GM08714 (cell line): ENCODE measurements around the gene KRT26.

Experiments
- H3K4me3 ChIP-seq: fragments of 200-500 bp; sonication (Bioruptor generic); 2 replicates; pipeline ENCODE4 v1.5.1; 2014; ENCODE audit warnings: mild to moderate bottlenecking, low read length, inconsistent platforms
- ZNF274 ChIP-seq: IDR thresholded peaks from 2 replicates; pipeline ENCODE4 v1.6.1; 2012; ENCODE audit warnings: mild to moderate bottlenecking, low read depth, low read length

The KRT26 gene

DNA sequence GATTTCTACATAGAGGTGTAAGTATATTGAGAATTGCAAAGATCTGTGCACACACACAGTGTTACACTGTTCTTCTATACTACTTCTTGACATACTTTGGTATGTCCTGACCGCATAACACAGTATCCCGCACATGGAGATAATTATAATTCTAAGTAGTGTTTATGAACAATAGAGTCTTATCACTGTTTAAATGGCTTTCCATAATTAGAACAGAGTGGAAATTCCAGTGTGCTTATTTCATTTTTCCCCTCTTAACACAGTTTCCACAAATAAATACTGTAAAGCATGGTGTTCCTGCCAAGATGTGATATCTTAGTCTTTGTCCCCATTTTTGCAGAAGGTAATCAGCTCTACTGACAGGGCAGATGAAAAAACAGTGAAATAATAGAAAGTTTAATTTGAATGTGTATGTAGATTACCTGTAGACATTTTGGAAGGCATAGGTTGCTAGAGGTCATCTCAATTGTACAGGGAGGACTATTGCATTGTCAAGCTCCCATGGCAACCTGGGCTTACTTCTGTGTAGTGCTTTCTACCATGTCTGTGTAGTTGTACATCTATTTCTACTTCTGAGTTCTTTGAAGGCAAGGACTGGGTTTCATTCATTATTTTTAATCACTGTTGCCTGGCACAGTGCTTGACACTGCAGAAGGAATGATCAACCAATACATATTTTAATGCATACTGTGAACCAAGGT, 37.9 kb upstream of the KRT26 start:
- TF ChIP-seq ZNF274, result no peak
- H3K4me3 ChIP-seq, result no peak overlapping the region

DNA sequence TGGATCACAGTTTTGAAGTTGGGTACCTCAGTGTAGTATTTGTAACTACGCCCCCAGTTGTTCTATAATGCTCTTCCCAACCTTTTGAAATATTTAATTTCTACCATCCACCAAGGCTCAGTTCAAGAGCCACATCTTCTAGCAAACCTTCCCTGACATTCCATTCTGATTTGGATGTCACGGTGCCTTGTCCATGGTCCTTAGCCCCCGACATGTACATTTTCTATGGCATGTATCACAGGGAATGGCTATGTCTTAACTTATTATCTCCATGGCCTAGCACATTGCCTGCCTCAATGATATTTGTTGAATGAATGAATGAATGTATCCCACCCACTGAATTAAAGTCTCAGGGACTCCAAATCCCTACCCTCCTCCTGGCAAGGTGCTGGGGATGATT, 34.1 kb upstream of the KRT26 start:
- no peak for TF ChIP-seq ZNF274
- H3K4me3 ChIP-seq, result no peak overlapping the region

DNA sequence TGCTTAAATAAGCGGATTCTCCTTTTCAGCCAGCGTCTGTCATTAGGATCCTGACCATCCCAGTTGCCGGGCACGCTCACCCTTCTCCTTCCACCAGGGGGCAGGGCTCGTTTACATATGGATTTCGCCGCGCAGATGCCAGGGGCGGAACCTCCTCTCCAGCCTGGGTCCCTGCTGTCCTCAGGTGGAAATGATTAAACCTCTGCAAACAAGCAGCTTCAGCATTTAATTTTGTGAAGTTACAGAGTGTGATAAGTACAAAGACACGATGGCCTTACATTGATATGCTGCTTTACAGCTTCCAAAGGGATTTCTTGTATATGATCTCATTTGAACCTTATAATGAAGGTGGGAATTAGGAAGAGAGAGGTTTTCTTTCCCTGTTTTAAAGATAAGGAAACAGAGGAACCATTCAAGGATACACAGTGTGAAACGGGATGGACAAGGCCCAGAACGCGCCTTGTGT, 31.6 kb upstream of the KRT26 start:
- no peak overlapping the region for H3K4me3 ChIP-seq

DNA sequence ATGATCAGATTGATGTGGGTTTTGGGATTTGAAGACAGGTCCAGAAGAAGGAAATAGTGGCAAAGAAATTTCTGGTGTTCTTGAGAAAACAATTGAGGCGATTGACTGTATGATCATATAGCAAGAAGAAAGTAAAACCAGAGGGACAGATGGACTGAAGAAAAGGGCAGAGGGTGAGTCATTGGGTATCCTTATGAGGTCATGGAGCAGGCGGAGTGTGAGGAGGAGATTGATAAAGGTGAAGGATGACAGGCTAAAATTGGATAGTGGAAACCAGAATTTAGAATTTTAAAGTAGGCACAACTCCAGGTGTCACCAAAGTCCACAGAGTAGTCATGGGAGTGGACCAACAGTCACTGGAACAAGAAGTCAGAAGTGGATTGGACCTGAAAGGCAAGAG, 29.2 kb upstream of the KRT26 start:
- no peak overlapping the region for H3K4me3 ChIP-seq
- TF ChIP-seq ZNF274, result no peak

More for the DNA sequence above, 31.6 kb upstream of the KRT26 start:
- no peak for TF ChIP-seq ZNF274

DNA sequence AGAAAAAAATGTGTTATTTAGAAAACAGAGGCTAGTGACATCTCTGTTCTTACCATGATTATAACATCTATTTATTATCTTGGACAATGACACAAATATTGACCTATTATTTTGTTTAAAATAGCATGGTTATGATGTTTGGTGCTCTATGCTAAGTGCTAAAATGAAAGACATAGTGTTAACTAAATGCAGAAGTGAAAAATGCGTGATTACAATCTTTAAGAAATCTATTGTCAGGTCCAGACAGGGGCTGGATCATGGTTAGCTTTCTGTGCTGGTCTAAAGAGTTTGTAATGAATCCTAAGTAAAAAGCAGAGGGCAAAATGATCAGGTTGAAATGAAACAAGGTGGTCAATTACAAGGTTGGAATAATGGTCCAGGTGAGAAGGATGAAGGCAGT, 28.4 kb upstream of the KRT26 start:
- no peak for TF ChIP-seq ZNF274
- no peak overlapping the region for H3K4me3 ChIP-seq

DNA sequence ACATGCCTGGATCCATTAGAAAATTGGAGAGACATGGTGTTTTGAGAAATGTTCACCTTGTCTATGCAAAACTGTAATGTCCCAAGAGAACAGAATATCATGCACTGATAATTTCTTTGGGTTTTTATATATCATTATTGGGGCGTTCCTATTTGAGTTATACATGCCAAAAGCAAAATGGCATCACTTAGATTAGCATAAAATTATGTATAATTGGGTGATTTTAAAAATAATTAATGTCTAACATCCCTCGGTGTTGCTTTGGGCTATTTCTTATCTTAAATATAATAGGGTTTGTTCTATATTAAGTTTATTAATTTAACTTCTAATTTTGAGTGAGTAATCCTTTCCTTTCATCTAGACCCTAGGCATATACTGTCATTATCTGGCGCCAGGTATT, 27.9 kb upstream of the KRT26 start, which contains the start of gene KRT28:
Gene KRT28, minus strand, starts transcription at position 101 of the 400 bp plus-strand sequence. Its CDS starts 66 bp downstream, at position 35.
- TF ChIP-seq ZNF274, result no peak
- H3K4me3 ChIP-seq, result no peak within 1 kb of the TSS

DNA sequence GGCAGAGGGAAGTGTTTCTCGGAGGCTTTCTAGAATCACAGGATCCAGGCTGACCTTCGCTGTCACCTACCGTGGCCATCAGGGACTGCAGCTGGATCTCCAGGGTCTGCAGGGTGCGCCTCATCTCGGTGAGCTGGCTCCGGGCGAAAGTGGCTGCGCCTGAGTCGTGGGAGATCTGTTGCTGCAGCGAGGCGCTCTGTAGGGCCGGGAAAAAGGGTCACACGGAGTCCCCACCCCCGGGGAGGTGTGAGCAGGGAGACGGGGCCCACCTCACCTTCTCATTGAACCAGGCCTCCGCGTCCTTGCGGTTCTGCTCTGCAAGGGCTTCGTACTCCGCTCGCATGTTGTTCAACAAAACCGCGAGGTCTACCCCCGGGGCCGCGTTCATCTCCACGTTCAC, 24.8 kb upstream of the KRT26 start:
- no peak overlapping the region for H3K4me3 ChIP-seq
- no peak for TF ChIP-seq ZNF274

DNA sequence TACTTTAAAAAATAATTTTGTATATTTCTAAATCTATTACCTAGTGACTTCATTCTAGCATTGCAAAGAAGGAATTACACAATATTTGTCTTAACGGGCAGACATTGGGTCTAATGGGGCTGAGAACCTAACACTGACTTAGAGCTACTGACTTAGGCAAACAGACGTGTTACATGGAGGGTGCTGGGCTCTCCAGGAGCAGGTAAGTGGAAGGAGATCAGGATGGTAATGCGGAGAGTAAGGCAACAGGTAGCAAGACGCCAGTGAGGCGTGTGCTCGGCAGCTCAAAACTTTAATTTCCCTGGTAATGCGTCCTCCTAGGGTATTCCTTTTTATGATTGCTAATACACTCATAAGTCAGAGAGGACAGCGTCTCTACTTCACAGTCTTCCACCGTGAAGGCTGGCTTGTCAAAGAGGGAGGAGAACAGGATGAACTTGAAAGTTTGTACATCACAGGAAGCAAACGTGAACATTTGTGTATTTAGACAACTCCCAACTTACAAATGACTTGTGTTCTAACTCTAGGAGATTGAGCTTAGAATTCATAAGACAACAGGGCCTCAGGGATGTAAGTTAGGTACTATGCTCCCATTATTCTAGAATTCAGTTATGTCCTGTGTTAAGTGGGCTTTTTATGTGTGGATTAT, 23.1 kb upstream of the KRT26 start:
- no peak overlapping the region for H3K4me3 ChIP-seq
- no peak for TF ChIP-seq ZNF274

DNA sequence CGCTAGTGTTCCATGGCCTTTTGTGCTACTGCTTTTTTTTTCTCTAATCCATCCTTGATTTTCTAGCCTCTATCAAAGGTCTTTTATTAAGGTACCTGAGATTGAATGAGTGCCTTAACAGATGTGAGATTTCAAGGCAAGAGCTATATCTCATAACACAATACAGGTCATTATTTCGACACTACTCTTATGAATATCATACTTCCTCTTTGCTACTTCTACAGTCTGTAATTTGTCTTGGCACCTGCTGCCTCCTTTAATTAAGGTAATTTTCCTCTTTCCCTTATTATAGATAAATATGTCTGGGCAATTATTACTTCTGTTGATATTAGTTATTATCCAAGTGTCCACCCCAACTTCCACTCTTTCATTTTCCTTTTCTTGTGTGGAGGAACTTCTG, 22.5 kb upstream of the KRT26 start:
- TF ChIP-seq ZNF274, result no peak
- no peak overlapping the region for H3K4me3 ChIP-seq

DNA sequence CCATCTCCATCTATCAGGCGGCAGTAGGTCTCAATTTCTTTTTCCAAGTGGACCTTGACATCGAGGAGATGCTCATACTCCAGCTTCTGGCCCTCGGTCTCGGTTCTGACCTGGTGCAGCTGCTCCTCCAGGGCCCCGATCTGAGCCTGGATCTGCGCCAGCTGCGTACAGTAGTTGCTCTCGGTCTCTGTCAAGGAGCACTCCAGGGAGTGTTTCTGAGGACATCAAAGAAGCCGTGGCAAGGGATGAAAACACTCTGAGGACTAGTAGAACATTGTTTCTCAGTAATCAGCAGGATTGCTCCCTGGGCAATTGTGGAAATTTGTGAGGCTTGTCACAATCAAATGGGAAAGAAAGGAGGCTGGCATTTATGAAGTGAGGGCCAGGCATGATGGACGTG, 21.8 kb upstream of the KRT26 start:
- H3K4me3 ChIP-seq, result no peak overlapping the region
- no peak for TF ChIP-seq ZNF274

DNA sequence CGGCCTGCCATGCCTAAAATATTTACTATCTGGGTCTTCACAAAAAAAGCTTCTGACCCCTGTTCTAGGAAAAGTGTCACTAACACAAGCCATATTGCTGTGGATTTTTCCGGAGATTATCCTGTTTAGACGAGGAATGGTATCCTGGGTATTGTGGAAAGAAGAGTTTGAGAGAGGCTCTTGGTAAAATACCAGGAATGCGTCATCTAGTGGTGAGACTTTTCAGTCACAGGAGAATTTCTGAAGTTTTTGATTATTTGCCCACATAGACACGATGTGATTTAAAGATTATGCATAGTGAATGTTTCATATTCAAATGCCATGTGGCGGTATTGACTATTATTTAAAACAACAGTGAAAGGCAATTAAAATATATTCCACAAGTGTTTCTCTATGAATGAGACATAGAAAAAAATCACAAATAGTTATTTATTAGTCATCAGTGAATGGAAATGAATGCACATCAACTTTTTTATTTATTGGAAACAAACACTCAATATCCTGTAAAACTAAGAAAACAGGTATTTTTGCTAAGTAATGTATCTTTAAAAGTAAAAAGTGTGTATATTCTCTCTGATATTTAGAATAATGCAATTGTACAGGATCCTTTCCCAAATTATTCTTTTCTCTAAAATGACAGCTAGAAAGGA, 19.9 kb upstream of the KRT26 start:
- H3K4me3 ChIP-seq, result no peak overlapping the region
- TF ChIP-seq ZNF274, result no peak

DNA sequence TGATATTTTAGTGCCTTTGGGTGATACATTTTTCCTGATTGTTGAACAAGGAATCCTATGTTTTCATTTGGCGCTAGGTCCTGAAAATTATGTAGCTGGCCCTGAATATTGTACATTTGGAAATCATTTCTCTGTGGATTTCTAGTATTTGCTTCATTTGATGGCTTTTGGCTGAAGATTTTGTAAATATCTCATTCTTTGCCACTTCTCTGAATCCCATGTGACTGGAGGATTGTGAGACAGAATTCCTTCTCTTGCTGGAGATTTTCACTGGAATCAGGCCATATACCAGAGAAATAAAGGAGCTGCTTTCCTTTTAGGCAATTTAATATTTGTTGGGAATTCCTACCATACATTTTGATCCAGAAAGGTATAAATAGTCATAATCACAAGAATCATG, 19.1 kb upstream of the KRT26 start:
- TF ChIP-seq ZNF274, result no peak
- no peak overlapping the region for H3K4me3 ChIP-seq

DNA sequence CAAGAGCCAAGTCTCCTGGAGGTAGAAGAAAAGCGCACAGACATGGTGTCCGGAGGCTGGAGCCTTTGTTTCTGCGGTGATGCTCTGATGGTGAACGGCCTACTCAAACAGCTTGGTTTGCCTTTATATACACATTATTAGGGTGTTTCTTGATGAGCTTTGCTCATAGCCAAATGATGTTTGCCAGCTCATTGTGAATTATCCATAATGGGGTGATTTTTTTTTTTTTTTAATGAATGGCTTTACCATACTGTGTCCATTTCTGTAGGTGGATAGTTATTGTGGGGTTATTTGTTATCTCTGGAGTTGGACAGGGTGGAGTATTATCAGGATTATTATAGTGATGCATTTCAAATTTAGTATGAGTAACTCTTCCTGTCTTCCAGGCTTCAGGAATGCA, 10.4 kb upstream of the KRT26 start, which contains the start of gene KRT27:
Gene KRT27, minus strand, starts transcription at position 101 of the 400 bp plus-strand sequence. Its CDS starts 57 bp downstream, at position 44.
- no peak within 1 kb of the TSS for H3K4me3 ChIP-seq
- TF ChIP-seq ZNF274, result no peak

DNA sequence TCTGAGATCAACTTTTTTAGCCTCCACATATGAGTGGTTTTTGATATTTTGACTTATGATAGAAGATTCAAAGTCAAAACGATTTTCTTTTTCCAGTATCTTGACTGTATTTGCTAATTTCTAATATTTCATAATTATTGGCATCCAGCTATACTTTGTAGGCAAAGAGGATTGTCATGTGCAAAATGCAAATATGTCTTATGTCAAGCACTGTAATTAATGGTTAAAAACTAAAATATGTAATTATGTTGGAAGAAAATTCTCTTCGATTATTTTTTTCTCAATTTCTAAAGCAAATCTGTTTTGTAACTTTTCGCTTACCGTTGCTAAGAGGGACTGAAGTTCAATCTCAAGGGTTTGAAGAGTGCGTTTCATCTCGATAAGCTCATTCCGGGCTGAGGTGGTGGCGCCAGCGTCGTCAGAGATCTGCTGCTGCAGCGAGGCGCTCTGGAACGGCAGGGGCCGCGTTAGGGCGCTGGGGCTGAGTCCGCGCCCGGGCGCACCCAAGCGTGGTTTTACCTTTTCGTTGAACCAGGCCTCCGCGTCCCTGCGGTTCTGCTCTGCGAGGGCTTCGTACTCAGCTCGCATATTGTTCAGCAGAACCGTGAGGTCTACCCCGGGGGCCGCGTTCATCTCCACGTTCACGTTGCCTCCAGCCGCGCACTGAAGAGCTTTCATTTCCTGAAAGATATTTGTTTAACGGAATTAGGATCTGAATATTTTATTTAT, 7.3 kb upstream of the KRT26 start:
- TF ChIP-seq ZNF274, result no peak
- no peak overlapping the region; the same call in 1 of the 2 replicates for H3K4me3 ChIP-seq
